Pancreas (tissue), 10 donors: ENCODE results near the gene FZD8. TPM values are rescaled to one million over a fixed set of nuclear protein-coding genes. Genes with fewer than 3 reads are reported as not detected.
"Not testable (repeated sequence)": the region's sequence is repeated elsewhere in the genome, so short reads cannot be mapped to it uniquely, and the experiment has no call there.

Experiments
- ATAC-seq, 4 donors: fragments of 200-7000 bp; cut with Tn5 transposase; one replicate each; pipeline versions ENCODE4 v1.8.0 to v1.9.1; 2020; ENCODE audit warnings: mild to moderate bottlenecking in 4 of 4, moderate library complexity in 4 of 4
- DNase-seq, 6 donors: peaks; one replicate each; pipeline ENCODE4 v3.0.0-alpha.2; 2020
- FAIRE-seq: peaks from 2 replicates; lab custom pipeline; 2012; peaks lifted over from hg19 to GRCh38; lab: Jason Lieb, UNC
- H3K27ac ChIP-seq, 4 donors: fragments of 200-600 bp; sonication (generic); 1 replicate in 3 of 4; 2 replicates in 1 of 4; pipeline versions ENCODE4 v1.5.0 to v1.8.0; 2020
- H3K27me3 ChIP-seq, 4 donors: fragments of 200-600 bp; one replicate each; pipeline ENCODE4 v1.8.0; 2021
- H3K36me3 ChIP-seq, 3 donors: fragments of 200-600 bp; sonication (generic) in 1 of 3; one replicate each; pipeline versions ENCODE4 v1.5.0 to v1.8.0; 2020 to 2021
- H3K4me1 ChIP-seq, 3 donors: fragments of 200-600 bp; one replicate each; pipeline ENCODE4 v1.8.0; 2021
- H3K4me3 ChIP-seq, 4 donors: fragments of 200-600 bp; sonication (generic) in 2 of 4; one replicate each; pipeline versions ENCODE4 v1.5.0 to v1.8.0; 2020 to 2021
- H3K9me3 ChIP-seq, 4 donors: fragments of 200-600 bp; one replicate each; pipeline ENCODE4 v1.8.0; 2021
- WGBS, 2 donors: extraction: QIAGEN DNeasy Blood & Tissue Kit; methylation state at CpG; one replicate each; pipeline ENCODE4 v1.1.7; 2013; 5-methylcytosine and 5-hydroxymethylcytosine counted together
- intact Hi-C, 3 donors: fragments of 100-400 bp; cut with DNase I; formaldehyde crosslinking; loops; one replicate each; pipeline versions ENCODE4 v1.11.1 to v1.14.2; 2022
- polyA plus RNA-seq, 2 donors: library from polyadenylated mRNA; stranded (reverse); fragments of 200-250 nt; gene quantifications; one replicate each; pipeline ENCODE4 v1.2.3, GENCODE V29; 2013
- total RNA-seq, 6 donors: library from RNA; stranded (reverse); fragmentation: NEBNext Ultra II Directional in 4 of 6; extraction: Animal tissue kit (Norgen Biotek cat#: 25700) in 4 of 6; gene quantifications; one replicate each; pipeline versions ENCODE4 v1.2.1 to v1.2.4, GENCODE V29; 2021 to 2023
- TF ChIP-seq, protein P1 (sequence below), 4 donors: fragments of 200-600 bp; sonication (generic) in 3 of 4; IDR thresholded peaks; one replicate each; pipeline versions ENCODE4 v1.5.0 to v1.8.0; 2021; ENCODE audit warnings: antibody characterized with exemption in 4 of 4
- donor health status: healthy with polysubstance abuse.
- donor health status: DM: no; HTN: no; CAD: no; lungs with moderate emphysema.
- donor health status: DM: no; HTN: no; CAD: no.
- donor health status: control.
- donor health status: control.
- donor health status: Bipolar disorder and iron deficiency.
- donor health status: DM: yes; HTN: yes; CAD: no.
- donor health status: DM: no; HTN: no; CAD: no.
- donor health status: DM: no; HTN: no; CAD: no.
- donor health status: DM: yes; HTN: yes; CAD: no.

The FZD8 gene, protein sequence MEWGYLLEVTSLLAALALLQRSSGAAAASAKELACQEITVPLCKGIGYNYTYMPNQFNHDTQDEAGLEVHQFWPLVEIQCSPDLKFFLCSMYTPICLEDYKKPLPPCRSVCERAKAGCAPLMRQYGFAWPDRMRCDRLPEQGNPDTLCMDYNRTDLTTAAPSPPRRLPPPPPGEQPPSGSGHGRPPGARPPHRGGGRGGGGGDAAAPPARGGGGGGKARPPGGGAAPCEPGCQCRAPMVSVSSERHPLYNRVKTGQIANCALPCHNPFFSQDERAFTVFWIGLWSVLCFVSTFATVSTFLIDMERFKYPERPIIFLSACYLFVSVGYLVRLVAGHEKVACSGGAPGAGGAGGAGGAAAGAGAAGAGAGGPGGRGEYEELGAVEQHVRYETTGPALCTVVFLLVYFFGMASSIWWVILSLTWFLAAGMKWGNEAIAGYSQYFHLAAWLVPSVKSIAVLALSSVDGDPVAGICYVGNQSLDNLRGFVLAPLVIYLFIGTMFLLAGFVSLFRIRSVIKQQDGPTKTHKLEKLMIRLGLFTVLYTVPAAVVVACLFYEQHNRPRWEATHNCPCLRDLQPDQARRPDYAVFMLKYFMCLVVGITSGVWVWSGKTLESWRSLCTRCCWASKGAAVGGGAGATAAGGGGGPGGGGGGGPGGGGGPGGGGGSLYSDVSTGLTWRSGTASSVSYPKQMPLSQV
- total RNA-seq (1 to 10 TPM; 4.3 to 7.8 (median 6.6) TPM), polyA plus RNA-seq (1 to 10 TPM; 2.3 to 3.4 TPM)

DNA sequence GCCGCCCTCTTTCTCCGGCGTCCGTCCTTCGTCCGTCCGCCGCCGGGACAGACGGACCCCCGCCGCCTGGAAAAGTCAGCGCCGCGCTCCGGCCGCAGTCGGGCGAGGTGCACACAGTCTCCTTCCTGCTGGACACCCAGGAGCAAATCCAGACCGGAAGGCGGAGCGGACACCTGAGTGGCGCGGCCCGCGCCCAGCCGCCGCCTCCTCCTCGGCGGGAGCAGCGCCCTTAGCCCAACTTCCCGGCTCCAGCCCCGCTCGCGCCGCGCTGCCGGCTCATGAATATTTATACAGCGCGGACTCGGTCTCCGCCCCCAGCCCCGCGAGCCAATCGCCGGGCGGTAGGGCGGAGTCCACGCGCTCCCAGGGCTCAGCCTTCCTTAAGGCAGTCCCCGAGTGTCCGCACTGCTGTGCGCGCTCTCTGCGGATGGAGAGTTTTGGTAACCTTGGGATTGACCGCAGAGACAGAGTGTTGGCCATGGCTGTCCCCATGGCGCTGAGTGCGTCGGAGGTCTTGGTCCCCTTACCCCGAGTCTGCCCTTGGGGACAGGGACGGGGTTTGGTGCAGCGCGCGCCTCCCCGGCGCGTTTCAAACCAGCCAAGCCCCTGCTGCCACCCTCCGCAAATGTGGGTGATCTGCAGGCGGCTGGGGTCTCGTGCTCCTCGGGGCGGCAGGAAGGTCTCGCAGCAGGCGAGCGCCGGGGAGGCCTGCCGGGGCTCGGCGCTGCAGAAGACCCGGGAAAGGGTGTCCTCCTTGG, at the start of gene FZD8:
Gene FZD8, minus strand, starts transcription at position 262 of the 758 bp plus-strand sequence. CDS start 867 bp downstream, outside the sequence.
- intact Hi-C loops = loop anchor here in 1 of 3 donors (5.0 kb wide), 1 partner anchor 135 kb away; no protein-coding TSS in a partner anchor
- peak; percentile 87 to 94 (median 88) for ATAC-seq
- no peaks in the 10 kb centered on the region for H3K4me1 ChIP-seq

DNA sequence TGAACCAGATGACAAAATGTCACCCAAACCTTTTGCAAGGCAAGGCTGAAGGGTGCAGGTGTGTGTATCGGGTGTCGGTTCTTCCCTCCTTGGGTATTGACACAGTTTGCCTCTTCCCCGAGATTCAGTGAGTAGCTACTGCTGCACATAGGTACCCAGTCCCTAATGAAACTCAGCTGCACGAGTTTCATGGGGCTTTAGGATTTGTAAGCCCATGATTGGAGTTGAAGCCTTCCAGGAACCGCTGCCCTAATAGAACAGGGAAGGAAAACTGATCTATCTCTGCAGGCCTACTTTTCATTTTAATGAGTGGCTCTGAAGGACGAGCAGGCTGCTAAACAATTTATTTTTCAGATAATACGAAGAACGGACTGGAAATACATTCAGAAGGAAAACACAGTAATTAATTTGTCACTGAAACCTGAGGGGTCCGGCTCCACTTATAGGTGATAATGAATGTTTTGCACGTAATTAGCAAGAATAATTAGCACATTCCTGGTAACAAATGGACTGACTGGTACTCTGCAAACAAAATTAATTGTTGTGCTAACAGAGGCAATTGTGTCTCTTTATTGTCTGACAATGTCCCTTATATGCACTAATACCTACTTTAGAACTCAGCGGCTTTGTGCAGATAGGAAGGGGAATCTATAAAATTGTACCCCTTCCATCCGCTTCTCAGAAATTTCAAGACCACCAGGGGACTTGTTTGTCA, 49.6 kb upstream of the FZD8 start:
- no peak for ATAC-seq
- no peak overlapping the region for H3K4me3 ChIP-seq
- TF ChIP-seq, protein P1, sequence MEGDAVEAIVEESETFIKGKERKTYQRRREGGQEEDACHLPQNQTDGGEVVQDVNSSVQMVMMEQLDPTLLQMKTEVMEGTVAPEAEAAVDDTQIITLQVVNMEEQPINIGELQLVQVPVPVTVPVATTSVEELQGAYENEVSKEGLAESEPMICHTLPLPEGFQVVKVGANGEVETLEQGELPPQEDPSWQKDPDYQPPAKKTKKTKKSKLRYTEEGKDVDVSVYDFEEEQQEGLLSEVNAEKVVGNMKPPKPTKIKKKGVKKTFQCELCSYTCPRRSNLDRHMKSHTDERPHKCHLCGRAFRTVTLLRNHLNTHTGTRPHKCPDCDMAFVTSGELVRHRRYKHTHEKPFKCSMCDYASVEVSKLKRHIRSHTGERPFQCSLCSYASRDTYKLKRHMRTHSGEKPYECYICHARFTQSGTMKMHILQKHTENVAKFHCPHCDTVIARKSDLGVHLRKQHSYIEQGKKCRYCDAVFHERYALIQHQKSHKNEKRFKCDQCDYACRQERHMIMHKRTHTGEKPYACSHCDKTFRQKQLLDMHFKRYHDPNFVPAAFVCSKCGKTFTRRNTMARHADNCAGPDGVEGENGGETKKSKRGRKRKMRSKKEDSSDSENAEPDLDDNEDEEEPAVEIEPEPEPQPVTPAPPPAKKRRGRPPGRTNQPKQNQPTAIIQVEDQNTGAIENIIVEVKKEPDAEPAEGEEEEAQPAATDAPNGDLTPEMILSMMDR (IDR thresholded peaks at IDR 0.05) = no peak
- H3K9me3 ChIP-seq = no peaks in the 10 kb centered on the region
- 77 to 81% methylated on average over 12 of the region's 12 CpGs for WGBS, 2 donors
- DNase-seq = no peak
- H3K4me1 ChIP-seq = peaks cover 0 to 7% (median 6%) of the 10 kb centered on the region in 3 donors
- H3K27ac ChIP-seq = no peak overlapping the region
- H3K36me3 ChIP-seq = no peaks in the 10 kb centered on the region
- intact Hi-C loops = no loop called here
- FAIRE-seq = no peak
- H3K27me3 ChIP-seq = no peaks in the 10 kb centered on the region

More for the DNA sequence above, at the start of gene FZD8:
- Histone ChIP-seq H3K27me3 (no peaks in the 10 kb centered on the region), H3K9me3 (no peaks in the 10 kb centered on the region), H3K36me3 (no peaks in the 10 kb centered on the region), H3K27ac (peak within 1 kb of the TSS; percentile 88 to 94 (median 92)), H3K4me3 (peak within 1 kb of the TSS; percentile 68 to 86 (median 81))
- TF ChIP-seq, protein P1 (IDR thresholded peaks at IDR 0.05) = no peak
- FAIRE-seq = no peak
- 0% methylated on average over 64 to 80 of the region's 80 CpGs for WGBS, 2 donors
- DNase-seq = peak; percentile 93 to 97 (median 96)

DNA sequence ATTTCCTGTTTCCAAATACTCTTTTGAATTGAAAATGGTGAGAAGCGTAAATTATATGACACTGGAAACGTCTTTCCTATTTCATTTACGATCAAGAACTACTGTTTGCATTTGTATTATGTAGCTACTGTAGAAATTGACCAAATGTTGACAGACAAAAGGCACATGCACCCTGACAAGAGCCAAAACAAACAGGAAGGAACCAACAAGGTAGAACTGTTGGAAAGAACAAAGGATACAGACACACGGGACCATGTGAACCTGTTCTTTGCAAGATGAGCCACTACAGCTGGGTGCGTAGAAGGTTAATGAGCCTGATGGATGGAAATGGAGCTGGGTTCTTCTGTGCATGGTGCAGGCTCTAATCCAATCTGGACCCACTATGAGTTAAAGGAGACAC, 48.4 kb upstream of the FZD8 start:
- H3K4me1 ChIP-seq = peaks cover 3 to 9% (median 7%) of the 10 kb centered on the region in 3 donors
- 17 to 22% methylated on average over 5 of the region's 5 CpGs for WGBS, 2 donors
- ATAC-seq = peak; percentile 78 to 92 (median 88)
- peak in 1 of 6 donors; percentile 17 for DNase-seq
- intact Hi-C loops = no loop called here
- no peaks in the 10 kb centered on the region for H3K36me3 ChIP-seq
- no peak overlapping the region for H3K27ac ChIP-seq
- H3K9me3 ChIP-seq = no peaks in the 10 kb centered on the region
- H3K4me3 ChIP-seq = no peak overlapping the region
- TF ChIP-seq, protein P1 (IDR thresholded peaks at IDR 0.05) = no peak
- no peak for FAIRE-seq
- H3K27me3 ChIP-seq = no peaks in the 10 kb centered on the region

DNA sequence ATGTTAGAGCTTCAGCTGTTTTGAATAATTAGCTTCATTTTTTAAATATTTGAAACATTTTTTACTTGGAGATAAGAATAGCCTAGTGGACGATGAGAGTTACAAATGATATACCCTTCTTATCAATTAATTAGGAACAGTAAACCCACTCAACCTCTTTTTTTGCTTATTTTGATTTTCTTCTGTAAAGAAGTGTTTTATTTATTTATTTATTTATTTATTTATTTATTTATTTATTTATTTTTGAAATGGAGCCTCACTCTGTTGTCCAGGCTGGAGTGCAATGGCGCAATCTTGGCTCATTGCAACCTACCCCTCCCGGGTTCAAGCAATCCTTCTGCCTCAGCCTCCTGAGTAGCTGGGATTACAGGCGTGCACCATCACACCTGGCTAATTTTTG, 43.8 kb upstream of the FZD8 start:
- DNase-seq, H3K9me3 ChIP-seq, H3K36me3 ChIP-seq, H3K27me3 ChIP-seq, H3K4me1 ChIP-seq, ATAC-seq, FAIRE-seq, intact Hi-C loops: not testable (repeated sequence)
- Histone ChIP-seq H3K4me3 (peak overlapping the region in 2 of 4 donors; percentile 13 to 24), H3K27ac (peak overlapping the region in 2 of 4 donors; percentile 22 to 34)
- WGBS, 2 donors = 63 to 65% methylated on average over 4 of the region's 4 CpGs
